GM20431 (cell line): Measurements from ENCODE around the gene B3GNT7.

Experiments used
- in situ Hi-C: fragments of 300-500 bp; cut with MseI, MboI; formaldehyde crosslinking; loops from one replicate; pipeline ENCODE4 v1.15.0; 2020; ENCODE audit warnings: low sequenced_read_pairs; ENCODE audit not compliant: unreplicated experiment

The B3GNT7 gene

DNA sequence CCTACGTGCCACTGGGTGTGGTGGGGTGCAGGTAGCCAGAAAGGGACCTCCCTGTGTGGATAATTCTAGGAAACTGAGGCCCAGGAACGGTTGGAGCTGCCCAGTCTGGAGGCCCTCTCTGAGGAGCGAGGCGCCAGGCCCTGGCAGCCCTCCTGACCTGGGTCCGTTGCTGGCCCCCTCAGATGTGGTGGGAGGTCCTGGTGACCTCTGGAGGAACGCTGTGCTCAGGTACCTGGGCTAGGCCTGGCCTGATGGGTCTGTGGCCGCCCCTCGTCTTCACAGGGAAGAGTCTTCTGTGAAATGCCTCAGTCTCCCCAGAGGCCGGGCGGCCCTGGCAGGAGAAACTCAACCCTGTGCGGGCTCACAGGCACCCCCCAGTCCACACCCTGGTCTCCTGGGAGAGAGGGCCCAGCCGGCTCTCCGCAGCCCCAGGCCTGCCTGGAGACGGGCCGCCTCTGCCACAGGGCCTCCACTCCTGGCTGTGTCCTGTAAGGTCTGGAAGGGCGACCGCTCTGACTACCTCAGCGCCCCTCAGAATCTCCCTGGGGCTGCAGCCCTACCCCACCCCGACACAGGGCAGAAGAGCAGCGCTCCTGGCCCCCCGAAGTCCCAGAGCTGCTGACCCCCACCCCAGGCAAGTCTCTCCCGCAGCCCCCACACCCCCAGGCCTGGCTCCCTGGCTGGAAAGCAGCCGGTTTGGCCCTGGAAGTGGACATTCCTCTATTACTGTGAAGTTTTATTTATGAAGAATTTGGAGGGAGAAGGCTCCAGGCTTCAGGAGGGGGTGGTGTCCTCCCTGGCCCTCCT, 3.7 kb downstream of the B3GNT7 start:
- in situ Hi-C loops: no loop called here

DNA sequence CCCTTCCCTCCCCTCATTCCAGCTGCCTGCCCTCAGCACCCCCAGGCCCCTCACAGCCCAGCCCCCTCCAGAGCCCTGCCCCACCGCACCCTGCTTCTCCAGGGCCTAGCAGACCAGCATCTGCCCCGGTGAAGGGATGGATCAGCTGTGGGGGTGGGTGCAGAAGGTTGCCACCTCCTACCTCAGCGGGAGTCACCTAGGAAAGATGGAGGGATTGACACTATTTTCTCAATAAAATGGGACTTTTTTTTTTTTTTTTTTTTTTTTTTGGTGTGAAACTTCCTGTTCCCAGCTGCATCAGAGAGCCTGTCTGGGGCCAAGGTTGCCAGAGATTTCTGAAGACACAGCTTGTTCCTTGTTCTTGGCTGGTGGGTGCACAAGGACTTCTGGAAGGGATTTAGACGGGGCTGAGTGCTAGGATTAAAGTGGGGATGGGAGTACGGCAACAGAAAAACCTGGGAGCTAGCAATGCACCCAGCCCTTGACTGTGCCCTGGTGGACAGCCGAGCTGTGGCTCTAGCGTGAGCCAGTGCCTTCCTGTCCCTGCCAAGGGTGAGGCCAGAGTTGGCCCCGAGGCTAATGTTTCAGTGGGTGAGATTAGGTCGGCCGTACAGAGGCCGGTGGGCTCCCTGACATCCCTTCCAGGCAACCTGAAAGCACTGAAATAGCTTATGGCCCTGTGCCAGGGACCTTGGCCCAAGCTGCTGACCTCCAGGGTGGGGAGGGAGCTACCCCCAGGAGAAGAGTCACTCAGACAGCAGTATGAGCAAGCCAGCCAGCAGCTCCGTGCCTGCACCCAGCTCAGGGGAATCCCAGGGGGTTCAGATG, 4.6 kb downstream of the B3GNT7 start:
- in situ Hi-C loops: loop anchor here (25.0 kb wide), 1 partner anchor 163 kb away; no protein-coding TSS in a partner anchor

DNA sequence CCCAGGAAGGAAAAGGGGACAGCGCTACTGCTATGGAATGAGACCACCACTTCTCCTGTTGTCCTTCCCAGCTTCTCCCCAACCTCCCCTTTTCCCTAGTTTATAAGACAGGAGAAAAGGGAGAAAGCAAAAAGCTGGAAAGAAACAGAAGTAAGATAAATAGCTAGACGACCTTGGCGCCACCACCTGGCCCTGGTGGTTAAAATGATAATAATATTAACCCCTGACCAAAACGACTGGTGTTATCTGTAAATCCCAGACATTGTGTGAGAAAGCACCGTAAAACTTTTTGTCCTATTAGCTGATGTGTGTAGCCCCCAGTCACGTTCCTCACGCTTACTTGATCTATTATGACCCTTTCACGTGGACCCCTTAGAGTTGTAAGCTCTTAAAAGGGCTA, 5.2 kb downstream of the B3GNT7 start:
- in situ Hi-C loops: loop anchor here (25.0 kb wide), 1 partner anchor 163 kb away; no protein-coding TSS in a partner anchor

DNA sequence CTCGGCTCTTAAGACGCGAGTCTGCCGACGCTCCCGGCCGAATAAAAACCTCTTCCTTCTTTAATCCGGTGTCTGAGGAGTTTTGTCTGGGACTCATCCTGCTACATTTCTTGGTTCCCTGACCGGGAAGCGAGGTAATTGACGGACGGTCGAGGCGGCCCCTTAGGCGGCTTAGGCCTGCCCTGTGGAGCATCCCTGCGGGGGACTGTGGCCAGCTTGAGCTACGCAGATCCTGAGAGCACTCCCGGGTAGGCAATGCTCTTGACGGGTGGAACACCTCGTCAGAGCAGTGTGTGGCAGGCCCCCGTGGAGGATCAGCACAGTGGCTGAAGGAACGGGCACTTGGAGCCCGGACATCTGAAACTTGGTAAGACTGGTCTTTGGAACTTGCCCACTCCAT, 5.6 kb downstream of the B3GNT7 start:
- in situ Hi-C loops: loop anchor here (25.0 kb wide), 1 partner anchor 164 kb away; no protein-coding TSS in a partner anchor

DNA sequence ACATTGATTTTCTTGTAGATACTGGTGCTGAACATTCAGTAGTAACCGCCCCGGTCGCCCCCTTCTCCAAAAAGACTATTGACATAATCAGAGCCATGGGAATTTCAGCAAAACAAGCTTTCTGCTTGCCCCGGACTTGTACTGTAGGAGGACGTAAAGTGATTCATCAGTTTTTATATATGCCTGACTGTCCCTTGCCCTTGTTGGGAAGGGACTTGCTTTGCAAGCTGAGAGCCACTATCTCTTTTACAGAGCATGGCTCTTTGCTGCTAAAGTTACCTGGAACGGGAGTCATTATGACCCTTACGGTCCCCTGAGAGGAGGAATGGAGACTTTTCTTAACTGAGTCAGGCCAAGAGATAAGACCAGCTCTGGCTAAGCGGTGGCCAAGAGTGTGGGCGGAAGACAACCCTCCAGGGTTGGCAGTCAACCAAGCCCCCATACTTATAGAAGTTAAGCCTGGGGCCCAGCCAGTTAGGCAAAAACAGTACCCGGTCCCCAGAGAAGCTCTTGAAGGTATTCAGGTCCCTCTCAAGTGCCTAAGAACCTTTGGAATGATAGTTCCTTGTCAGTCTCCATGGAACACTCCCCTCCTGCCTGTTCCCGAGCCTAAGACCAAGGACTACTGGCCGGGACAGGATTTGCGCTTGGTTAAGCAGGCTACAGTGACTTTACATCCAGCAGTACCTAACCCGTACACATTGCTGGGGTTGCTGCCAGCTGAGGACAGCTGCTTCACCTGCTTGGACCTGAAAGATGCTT, 8.1 kb downstream of the B3GNT7 start:
- in situ Hi-C loops: loop anchor here (25.0 kb wide), 1 partner anchor 166 kb away; no protein-coding TSS in a partner anchor

- in situ Hi-C loops: loop anchor here (25.0 kb wide), 1 partner anchor 167 kb away; no protein-coding TSS in a partner anchor
Measured at GRCh38 chr2:231404183-231404578, 8.7 kb downstream of the B3GNT7 start.

DNA sequence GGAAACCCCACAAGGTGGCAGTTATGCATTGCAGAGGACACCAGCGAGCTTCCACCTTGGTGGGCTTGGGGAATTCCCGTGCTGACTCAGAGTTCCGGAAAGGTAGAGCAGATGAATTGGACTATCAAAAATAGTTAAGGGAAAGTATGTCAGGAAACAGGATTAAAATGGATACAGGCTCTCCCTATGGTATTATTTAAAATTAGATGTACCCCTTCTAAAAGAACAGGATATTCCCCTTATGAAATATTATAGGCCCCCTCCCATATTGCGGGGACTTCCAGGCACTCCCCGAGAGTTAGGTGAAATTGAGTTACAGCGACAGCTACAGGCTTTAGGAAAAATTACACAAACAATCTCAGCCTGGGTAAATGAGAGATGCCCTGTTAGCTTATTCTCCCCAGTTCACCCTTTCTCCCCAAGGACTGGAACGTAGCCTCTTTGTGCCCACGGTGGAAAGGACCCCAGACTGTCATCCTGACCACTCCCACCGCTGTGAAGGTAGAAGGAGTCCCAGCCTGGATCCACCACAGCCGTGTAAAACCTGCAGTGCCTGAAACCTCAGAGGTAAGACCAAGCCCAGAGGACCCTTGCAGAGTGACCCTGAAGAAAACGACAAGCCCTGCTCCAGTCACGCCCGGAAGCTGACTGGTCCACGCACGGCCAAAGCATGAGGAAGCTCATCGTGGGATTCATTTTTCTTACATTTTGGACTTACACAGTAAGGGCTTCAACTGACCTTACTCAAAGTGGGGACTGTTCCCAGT, 10.3 kb downstream of the B3GNT7 start:
- in situ Hi-C loops: loop anchor here (25.0 kb wide), 1 partner anchor 168 kb away; no protein-coding TSS in a partner anchor

- in situ Hi-C loops: loop anchor here (25.0 kb wide), 1 partner anchor 170 kb away; no protein-coding TSS in a partner anchor
Measured at GRCh38 chr2:231407686-231408085, 12.2 kb downstream of the B3GNT7 start.

DNA sequence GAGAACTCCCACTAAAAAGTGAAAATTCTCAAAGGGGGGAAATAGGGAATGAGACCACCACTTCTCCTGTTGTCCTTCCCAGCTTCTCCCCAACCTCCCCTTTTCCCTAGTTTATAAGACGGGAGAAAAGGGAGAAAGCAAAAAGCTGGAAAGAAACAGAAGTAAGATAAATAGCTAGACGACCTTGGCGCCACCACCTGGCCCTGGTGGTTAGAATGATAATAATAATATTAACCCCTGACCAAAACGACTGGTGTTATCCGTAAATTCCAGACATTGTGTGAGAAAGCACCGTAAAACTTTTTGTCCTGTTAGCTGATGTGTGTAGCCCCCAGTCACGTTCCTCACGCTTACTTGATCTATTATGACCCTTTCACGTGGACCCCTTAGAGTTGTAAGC, 12.8 kb downstream of the B3GNT7 start:
- in situ Hi-C loops: loop anchor here (25.0 kb wide), 1 partner anchor 171 kb away; no protein-coding TSS in a partner anchor

GRCh38 chr2:231409776-231410175, 14.3 kb downstream of the B3GNT7 start:
- in situ Hi-C loops: loop anchor here (25.0 kb wide), 1 partner anchor 172 kb away; no protein-coding TSS in a partner anchor

GRCh38 chr2:231410293-231411004, 14.9 kb downstream of the B3GNT7 start:
- in situ Hi-C loops: loop anchor here (25.0 kb wide), 1 partner anchor 173 kb away; no protein-coding TSS in a partner anchor

- in situ Hi-C loops: loop anchor here (25.0 kb wide), 1 partner anchor 174 kb away; no protein-coding TSS in a partner anchor
Measured at GRCh38 chr2:231411237-231411636, 15.7 kb downstream of the B3GNT7 start.

- in situ Hi-C loops: loop anchor here (25.0 kb wide), 1 partner anchor 175 kb away; no protein-coding TSS in a partner anchor
Measured at GRCh38 chr2:231411831-231412617, 16.5 kb downstream of the B3GNT7 start.

- in situ Hi-C loops: loop anchor here (25.0 kb wide), 1 partner anchor 175 kb away; no protein-coding TSS in a partner anchor
Measured at GRCh38 chr2:231412618-231412963, 17.1 kb downstream of the B3GNT7 start.

DNA sequence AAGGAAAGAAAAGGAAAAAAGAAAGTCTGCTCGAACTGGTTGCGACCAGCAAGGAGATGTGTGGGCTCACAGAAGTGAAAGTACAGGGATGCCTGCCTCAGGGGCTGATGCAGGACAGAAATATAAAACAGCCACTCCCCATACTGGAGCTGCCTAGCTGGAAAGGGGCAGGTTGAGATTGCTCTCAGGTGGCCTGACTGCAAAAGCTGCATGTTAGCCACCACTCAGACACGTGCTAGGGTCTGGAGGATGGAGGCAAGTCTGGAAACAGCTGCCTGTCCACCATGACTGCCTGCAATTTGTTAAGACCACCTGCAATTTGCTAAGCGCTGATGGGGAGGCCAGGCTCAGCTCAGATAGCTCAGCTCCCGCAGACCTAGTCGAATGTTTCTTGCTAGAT, 17.9 kb downstream of the B3GNT7 start:
- in situ Hi-C loops: loop anchor here (25.0 kb wide), 1 partner anchor 176 kb away; no protein-coding TSS in a partner anchor

DNA sequence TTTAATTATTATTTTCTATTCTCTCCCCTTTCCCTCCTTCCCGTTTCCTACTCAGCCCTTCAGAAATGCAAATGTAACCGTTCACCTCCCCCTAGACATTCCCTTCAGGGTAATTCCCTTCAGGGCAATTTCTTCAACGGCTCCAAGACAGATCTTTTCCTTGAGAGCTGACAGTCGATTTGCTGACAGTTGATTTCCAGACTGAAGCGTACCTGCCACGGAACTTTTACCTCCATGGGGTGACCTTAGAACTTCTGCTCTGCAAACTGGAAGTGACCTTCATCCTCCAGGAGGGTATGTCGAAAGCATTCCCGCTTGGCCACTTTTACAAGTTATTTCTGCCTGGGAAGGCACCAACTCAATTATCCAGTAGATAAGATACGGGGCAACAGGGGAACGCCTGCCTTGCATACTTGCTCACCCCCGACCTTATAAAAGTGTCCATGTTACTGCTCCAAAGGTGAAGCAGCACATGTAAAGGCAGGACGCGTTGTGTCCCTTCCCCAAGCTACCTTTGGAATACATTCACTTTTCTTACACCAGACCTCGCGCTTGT, 18.5 kb downstream of the B3GNT7 start:
- in situ Hi-C loops: loop anchor here (25.0 kb wide), 1 partner anchor 177 kb away; no protein-coding TSS in a partner anchor

GRCh38 chr2:231415029-231415428, 19.5 kb downstream of the B3GNT7 start:
- in situ Hi-C loops: loop anchor here (25.0 kb wide), 1 partner anchor 178 kb away; no protein-coding TSS in a partner anchor
